SIG-M5 (cell line): ENCODE data around the gene CCDC141.
"Not testable (repeated sequence)": the region's sequence is repeated elsewhere in the genome, so short reads cannot be mapped to it uniquely, and the experiment has no call there.

Source experiments
- DNase-seq: peaks from one replicate; lab custom pipeline; 2025; lab: John Stamatoyannopoulos, UW

Gene CCDC141, protein sequence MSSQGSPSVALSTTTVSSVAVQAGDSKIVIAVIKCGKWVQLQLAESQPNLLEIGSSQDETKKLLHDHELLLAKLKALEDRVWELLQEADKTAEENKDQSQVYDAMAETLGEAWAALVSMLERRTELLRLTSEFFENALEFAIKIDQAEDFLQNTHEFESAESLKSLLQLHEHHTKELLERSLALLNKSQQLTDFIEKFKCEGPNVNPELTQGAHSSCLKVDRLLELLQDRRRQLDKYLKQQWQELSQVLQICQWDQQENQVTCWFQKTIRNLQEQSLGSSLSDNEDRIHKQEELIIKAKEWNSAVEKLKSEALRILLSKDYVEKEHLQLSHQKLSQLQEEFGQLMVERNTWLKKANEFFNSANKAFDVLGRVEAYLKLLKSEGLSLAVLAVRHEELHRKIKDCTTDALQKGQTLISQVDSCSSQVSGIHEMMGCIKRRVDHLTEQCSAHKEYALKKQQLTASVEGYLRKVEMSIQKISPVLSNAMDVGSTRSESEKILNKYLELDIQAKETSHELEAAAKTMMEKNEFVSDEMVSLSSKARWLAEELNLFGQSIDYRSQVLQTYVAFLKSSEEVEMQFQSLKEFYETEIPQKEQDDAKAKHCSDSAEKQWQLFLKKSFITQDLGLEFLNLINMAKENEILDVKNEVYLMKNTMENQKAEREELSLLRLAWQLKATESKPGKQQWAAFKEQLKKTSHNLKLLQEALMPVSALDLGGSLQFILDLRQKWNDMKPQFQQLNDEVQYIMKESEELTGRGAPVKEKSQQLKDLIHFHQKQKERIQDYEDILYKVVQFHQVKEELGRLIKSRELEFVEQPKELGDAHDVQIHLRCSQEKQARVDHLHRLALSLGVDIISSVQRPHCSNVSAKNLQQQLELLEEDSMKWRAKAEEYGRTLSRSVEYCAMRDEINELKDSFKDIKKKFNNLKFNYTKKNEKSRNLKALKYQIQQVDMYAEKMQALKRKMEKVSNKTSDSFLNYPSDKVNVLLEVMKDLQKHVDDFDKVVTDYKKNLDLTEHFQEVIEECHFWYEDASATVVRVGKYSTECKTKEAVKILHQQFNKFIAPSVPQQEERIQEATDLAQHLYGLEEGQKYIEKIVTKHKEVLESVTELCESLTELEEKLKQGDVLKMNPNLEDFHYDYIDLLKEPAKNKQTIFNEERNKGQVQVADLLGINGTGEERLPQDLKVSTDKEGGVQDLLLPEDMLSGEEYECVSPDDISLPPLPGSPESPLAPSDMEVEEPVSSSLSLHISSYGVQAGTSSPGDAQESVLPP (N-terminal part only)

DNA sequence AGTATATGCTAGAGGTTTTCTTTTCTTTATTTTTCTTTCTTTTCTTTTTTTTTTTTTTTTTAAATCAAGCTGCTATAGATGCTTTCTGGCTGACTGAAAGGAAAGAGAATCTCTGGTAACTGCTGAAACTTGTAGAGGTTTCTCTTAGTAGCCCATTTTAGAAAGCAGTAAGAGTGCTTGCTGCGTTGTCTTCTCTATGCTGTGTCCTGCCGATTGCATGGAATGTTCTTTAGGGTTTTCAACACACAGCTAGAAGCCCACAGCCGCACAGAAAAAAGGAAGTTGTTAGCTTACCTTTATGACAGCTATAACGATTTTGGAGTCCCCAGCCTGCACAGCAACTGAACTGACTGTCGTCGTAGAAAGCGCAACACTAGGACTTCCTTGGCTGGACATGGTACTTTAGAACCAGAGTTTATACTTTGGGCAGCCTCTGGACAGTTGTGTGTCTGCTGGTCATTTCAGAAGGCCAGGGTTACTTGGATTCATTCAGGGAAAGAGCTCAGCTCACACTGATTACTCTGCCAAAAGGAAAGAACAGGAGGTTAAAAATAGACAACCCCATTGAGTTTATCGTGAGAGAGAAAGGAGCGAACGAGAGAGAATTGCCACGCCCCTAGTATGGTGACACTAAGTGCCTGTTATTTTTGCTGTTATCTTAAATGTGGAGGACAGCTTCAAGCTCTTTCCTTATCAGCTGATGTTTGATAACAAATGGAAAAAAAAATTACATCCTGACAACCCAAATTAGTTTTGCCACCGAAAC, at the start of gene CCDC141:
Gene CCDC141, minus strand, starts transcription at position 592 of the 766 bp plus-strand sequence. Its CDS starts 196 bp downstream, at position 396.
- DNase-seq: no peak

DNA sequence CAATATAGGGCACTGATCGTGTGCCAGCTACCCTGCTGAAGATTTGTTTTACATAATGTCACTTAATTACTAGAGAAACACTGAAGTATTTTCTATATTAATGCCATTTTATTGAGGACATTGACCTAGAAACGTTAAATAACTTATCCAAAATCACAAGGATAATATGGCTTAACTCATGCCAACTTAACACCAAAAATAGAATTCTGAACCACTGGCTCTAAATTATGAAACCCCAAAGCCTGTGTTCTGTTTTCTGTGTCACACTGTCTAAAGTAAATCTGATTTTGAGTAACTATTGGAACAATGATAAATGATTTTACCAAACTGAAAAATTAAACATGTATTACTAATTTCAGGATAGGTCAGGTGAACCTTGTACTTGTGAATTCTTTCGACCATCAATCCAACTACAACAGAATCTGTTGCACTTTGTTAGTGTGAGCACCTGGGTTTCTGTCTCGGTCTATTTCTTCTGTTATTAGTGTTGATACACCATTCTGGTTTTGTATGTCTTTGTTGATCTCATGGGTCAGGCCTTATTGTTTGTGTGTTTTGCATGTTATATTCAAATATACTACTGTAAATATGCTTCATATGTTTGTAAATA, 48.2 kb upstream of the CCDC141 start:
- DNase-seq: no peak

DNA sequence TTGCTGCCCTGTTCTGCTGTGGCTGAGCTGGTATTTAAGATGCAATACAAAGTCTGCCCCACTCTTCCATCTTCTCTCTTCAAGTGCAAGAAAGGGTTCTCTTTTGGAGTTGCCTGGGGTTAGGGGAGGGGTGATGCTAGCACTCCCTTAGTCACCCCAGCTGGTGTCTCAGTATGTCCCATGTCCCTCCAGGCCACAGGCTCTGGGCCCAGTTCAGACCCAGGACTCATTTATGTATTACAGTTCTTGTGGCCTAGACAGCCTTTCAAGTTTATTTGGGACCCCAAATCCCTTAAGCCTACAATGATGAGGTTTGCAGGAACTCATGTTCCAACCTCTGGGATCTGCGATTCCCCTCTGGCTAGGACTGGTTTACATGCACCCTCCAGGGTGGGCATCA, 47.2 kb upstream of the CCDC141 start:
- no peak for DNase-seq

DNA sequence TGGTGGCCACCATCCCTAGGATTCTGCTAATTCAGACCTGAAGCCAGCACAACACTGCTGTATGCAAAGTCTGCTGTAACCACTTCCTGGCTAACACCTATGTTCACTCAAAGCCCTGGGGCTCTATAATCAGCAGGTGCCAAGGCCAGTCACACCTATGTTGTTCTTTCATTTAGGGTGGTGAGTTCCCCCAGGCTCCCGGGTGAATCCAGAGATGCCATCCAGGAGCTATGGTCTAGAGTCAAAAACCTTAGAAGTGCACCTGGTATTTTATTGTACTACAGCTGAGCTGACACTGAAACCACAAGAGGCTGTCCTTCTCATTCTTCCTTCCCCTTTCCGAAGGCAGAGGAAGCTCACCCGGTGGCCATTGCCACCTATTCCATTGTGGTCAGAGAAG, 46.2 kb upstream of the CCDC141 start:
- DNase-seq: no peak

DNA sequence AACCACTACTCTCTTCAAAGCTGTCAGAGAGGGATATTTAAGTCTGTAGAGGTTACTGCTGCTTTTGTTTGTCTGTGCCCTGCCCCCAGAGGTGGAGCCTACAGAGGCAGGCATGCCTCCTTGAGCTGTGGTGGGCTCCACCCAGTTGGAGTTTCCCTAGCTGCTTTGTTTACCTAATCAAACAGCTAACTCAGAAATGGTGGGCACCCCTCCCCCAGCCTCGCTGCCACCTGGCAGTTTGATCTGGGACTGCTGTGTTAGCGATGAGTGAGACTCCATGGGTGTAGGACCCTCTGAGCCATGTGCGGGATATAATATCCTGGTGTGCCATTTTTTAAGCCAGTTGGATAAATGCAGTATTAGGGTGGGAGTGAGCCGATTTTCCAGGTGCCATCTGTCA, 43.0 kb upstream of the CCDC141 start:
- not testable (repeated sequence) for DNase-seq

DNA sequence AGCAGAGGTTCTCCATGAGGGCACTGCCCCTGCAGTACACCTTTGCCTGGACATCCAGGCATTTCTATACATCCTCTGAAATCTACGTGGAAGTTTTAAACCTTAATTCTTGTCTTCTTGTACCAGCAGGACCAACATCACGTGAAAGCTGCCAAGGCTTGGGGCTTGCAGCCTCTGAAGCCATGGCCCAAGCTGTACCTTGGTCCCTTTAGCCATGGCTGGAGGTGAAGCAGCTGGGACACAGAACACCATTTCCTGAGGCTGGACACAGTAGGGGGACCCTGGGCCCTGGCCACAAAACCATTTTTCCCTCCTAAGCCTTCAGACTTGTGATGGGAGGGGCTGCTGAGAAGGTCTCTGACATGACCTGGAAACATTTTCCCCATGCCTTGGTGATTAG, 32.8 kb upstream of the CCDC141 start:
- no peak for DNase-seq

DNA sequence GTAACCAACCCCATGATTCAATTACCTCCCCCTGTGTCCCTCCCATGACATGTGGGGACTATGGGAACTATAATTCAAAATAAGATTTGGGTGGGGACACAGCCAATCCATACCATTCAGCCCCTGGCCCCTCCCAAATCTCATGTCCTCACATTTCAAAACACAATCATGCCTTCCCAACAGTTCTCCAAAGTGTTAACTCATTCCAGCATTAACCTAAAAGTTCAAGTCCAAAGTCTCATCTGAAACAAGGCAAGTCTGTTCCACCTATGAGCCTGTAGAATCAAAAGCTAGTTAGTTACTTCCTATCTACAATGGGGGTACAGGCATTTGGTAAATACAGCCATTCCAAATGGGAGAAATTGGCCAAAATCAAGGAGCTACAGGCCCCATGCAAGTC, 32.0 kb upstream of the CCDC141 start:
- no peak for DNase-seq

DNA sequence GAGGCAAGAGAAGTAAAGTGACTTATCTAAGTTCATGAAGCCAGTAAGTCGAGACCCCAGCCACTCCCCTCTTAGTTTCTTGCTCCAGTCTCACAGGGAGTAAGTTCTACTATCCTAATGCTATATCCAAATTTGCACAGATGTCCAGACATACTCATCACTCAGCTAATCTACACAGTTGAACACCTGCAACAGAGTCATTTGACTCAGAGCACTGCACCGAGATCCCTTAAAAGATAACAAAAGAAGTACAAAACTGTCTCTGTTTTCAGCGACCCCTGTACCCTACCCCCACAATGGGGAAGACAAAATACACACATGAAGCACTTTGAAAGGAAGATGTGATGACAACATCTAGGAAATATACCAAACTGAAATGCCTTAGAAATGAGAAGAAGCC, 22.6 kb upstream of the CCDC141 start:
- no peak for DNase-seq

DNA sequence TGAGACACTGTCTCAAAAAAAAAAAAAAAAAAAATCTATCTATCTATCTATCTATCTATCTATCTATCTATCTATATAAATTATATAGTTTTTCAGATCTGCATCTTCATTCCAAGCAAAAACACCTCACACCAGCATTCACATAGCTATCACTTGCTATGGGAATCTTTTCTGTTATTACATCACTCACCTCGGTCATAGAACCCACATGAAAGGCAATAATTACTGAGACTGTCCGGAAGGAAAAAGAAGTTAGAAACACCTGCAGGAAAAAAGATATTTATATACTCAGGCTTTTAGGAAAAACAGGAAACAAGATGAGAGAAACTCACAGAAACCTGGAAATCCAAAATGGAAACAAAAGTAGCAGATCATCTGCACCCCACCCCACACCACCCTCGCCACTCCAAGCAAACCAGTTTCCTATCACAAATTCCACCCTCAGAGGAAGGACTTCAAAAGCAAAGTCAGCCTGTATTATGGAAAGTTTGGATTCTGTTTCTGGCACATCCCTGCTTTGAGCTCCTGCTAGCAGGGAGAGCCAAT, 21.9 kb upstream of the CCDC141 start:
- DNase-seq: no peak

DNA sequence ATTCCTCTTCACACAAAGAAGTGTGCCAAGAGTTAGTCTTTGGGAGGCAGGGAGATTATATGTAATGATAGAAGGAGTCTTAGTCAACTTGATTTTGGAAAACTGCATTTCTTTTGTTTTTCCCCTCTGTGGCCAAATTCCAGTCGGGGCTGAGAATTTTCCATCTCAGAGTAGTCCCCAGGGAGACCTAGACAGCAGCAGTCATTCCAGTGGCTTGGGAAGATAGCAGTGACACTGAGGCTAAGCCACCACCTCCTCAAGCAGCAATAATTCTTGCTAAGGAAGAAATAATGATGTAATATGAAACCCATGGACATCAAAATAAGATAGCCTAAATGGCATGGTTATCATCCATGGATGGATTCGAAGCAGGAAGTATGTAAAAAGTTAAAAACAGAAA, 21.0 kb upstream of the CCDC141 start:
- no peak for DNase-seq

DNA sequence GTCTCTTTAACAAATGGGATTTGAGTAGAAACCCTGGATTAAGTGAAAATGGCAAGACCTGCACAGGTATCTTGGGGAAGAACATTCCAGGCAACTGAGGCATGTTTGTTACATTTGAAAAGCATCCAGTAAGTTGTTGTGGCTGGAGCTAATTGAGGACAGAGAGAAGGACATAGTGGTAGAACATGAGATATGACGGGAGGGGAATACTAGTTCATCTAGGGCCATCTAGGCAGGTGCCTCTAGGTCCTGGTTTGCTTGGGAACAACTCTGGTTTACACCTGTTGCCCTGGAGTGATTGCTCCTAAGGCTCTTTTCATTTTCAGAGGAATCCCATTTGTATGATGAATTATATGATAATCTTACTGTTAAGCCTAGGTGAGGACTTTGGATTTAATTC, 19.7 kb upstream of the CCDC141 start:
- DNase-seq: no peak

DNA sequence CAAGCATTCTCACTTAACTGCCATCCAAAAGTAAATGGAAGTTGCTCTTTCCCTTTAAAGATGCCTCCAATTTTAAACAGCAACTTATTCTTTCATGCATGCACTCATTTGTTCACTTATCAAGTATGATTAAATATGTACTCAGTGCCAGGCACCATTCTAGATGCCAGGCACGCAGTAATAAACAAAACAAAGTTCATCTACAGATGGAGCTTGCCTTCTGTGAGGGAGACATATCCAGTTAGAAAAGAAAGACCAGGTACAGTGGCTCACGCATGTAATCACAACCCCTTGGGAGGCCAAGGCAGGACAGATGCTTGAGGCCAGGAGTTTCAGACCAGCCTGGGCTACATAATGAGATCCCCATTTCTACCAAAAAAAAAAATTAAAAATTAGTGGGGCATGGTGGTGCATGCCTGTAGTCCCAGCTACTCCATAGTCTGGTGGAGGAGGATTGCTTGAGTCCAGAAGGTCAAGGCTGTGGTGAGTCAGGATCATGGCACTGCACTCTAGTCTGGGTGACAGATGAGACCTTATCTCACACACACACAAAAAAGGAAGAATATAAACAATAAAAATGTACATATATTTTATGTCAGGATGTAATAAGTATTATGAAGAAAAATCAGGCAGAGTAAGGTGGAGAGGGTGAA, 19.2 kb upstream of the CCDC141 start:
- DNase-seq: no peak

DNA sequence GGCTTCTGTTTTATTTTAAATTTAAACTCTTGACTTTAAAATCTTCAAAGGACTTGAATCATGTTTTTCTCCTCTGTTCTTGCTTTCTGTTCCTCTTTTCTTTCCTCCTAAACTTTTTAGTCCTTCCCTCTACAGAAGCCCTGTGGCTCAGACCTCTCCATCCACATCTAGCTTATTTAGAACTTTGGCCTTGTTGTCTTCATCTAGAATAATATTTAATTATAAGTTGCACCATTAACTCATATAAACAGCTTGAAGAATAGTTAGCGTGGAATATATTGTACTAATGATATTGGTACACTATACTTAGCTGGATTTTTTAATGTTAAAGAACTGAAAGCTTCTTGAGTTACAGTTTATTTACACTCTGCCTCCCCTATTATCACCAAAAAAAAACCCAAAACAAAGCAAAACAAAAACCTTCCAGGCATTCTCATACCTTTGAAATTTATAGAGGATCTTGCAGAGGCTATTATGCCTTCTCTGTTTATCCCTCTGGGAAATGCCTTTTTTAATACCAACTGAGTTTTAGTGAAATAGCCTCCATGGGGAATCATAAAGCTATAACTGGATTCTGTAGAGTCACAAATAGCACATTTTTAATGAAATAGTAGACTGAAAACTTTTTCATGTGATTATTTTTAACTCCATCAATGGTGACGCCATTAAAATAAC, 9.2 kb upstream of the CCDC141 start:
- DNase-seq: no peak

DNA sequence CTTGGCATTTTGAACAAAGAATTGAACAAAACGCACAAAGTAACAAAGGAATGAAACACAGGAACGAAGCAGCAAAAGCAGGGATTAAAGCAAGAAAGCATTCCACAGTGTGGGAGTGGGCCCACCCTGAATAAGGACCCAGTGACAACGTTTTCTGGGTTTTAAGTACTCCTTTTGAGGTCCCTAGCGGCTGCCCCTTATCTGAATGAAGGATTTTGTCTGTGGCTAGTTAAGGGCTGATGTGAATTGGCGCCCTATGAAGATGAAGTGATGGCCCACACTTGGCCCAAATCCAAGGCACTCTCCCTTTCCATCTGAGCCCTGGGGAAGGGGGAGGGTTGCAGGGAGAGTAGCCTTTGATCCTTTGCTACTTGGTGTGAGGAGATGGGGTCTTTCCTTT, 7.8 kb upstream of the CCDC141 start:
- no peak for DNase-seq

DNA sequence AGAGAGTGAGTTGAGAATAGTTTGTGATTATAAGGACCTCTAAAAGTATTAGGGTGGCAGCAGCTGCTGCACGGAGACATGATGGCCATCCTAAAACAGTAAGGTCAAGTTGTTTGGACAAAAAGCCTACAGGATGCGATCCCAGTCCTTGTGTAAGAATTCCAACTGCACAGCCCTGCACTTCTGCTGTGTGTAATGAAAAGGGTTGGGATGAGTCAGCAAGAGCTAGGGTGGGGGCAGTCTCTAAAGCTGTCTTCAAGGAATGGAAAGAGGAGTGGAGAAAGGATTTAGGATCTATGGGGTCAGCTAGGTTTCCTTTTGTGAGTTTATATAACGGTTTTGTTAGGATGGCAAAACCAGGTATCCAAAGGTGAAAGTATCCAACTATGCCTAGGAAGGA, 3.6 kb upstream of the CCDC141 start:
- DNase-seq: not testable (repeated sequence)

DNA sequence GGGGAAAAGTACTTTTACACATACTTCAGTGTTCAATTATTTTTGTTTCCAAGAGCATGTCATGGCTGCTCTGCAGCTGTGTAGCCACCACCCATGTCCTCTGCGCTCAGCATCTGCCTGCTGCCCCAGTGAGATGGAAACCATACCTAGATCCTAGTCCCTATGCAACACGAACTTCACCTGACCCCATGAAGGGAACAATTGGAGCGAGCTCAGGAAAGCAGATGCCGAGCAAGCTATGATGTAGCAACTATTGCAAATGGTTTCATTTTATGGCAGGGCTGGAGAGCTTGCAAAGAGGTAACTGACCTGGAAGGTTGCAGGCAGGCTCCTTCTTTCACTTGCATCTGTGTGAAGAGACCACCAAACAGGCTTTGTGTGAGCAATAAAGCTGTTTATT, 1.3 kb upstream of the CCDC141 start:
- DNase-seq: no peak

DNA sequence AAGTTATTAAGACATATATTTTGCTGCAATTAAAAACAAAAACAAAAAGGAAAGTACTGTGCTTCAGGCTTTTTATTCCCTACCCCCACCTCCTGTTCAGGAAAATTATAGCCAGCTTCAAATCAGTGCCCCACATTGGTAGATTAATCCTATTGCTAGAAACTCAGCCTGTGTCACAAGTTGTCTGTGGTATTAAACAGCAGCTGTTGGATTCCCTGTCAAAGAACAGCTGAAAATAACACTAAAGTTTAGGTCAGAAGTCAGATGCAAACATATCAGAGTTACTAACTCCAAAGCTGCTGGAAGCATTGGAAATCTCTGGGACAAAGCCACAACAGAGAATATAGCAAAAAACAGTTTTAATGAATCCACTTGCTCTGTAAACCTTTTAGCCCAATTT, 818 bp upstream of the CCDC141 start:
- DNase-seq: no peak

DNA sequence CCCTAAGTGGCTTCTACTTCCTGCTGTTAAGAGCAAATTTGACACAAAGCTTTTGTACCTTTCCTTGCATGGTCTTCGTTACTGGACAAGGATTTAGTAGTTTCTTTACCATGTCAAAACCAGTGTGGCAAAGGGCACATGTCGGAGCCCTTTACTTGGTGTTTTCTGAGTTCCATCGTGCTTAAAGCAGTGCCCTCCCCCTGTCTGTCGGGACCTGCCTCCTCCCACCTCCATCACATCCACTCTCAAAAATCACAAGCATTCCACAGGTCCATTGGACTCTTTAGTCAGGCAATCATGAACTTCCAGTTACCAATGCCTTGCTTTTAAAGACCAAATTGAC, 763 bp downstream of the CCDC141 start:
- DNase-seq: no peak

DNA sequence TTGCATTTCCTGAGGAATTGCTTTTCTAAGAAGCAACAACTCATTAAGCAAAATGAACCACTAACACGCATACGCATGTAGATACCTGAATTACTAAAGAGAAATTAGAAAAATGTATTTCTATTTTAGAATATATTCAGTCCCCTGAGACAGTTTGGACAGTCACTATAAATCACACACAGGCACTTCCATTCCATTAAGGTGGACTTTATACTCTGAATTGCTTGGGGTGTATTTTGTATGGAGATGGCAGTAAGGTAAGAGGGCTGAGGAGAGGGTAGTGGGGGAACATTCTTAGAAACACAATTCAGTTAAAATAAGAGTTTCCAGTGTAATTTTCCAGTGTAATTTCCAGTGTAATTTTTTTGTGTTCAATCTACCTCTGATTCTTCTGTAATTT, 1.8 kb downstream of the CCDC141 start:
- no peak for DNase-seq

DNA sequence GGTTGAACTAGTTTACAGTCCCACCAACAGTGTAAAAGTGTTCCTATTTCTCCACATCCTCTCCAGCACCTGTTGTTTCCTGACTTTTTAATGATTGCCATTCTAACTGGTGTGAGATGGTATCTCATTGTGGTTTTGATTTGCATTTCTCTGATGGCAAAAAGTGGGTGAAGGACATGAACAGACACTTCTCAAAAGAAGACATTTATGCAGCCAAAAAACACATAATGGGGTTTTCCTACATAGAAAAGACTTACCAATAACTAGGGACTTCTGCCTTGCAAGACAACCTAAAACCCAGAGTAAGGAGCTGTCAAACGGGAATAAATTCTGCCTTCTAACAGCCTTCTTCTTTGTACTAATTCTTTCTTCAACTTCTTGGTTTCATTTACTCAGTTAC, 4.3 kb downstream of the CCDC141 start:
- DNase-seq: not testable (repeated sequence)
